ENCODE results near the gene DHX58.

DNA sequence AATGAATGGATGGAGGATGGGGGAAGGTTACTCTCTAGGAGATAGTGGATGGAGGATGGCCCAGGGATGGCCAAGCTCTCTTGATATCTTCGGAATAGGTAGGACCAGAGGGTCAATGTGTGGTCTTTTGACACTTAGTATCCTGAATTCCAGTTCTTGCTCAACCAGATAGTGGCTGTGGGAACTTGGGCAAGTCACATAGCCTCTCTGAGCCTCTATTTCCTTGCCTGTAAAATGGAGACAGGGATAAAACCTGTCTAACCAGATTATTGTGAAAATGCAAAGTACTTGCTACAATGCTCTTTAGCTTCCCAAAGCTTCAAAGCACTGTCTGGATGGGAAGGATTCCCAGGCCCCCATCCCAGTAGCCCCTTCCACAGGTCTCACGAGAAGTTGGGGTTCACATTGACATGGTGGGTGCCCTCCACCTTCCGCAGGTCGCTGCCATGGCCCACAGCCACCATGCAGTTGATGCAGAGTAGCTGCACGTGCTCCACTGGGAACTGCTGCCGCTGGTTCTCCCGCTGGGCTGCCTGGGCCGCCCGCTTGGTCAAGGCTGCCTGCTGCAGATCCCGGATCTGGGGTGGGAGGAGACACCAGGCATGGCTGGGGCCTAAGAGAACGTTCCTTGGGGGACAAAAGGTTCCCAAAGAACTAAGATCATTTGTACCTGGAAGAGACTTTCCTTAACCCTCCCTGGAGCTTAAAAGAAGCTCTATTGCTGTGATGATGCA lies 9.1 kb downstream of the DHX58 start:
- TF ChIP-seq, protein P1, sequence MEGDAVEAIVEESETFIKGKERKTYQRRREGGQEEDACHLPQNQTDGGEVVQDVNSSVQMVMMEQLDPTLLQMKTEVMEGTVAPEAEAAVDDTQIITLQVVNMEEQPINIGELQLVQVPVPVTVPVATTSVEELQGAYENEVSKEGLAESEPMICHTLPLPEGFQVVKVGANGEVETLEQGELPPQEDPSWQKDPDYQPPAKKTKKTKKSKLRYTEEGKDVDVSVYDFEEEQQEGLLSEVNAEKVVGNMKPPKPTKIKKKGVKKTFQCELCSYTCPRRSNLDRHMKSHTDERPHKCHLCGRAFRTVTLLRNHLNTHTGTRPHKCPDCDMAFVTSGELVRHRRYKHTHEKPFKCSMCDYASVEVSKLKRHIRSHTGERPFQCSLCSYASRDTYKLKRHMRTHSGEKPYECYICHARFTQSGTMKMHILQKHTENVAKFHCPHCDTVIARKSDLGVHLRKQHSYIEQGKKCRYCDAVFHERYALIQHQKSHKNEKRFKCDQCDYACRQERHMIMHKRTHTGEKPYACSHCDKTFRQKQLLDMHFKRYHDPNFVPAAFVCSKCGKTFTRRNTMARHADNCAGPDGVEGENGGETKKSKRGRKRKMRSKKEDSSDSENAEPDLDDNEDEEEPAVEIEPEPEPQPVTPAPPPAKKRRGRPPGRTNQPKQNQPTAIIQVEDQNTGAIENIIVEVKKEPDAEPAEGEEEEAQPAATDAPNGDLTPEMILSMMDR (conservative IDR thresholded peaks at IDR 0.05 in 1 of 2, IDR thresholded peaks at IDR 0.05 in 1 of 2; ENCODE audit: extremely low read depth in 1 of 2, insufficient read depth in 1 of 2, low read depth in 1 of 2, low read length in 2 of 2): no peak
- no peak for TF ChIP-seq EZH2 (IDR thresholded peaks at IDR 0.05; ENCODE audit: borderline replicate concordance, low read length)

All from mammary epithelial cell (primary cell).